HEK293 (cell line): ENCODE measurements around the gene TRPV5.

Experiments used
- CTCF ChIA-PET: fragments of 350-600 bp; formaldehyde crosslinking; extraction: SDS; loops from one replicate; lab custom pipeline; 2021; ENCODE audit warnings: antibody characterized with exemption; lab: Yijun Ruan, JAX
- POLR2A ChIA-PET: fragments of 300-600 bp; formaldehyde crosslinking; extraction: SDS; loops from one replicate; lab custom pipeline; 2020; ENCODE audit warnings: antibody characterized with exemption, inconsistent platforms; lab: Yijun Ruan, JAX
- H3K27ac ChIP-seq: fragments of 200-500 bp; sonication (Bioruptor generic); 2 replicates; pipeline ENCODE4 v1.5.1; 2014; ENCODE audit warnings: low read depth, low read length, control low read depth, inconsistent platforms; ENCODE audit errors: extremely low read depth
- H3K36me3 ChIP-seq, 2 experiments: fragments of 200-500 bp in 1 of 2; sonication (Bioruptor generic) in 1 of 2; 1 replicate in 1 of 2; 2 replicates in 1 of 2; pipeline ENCODE4 v1.5.1; 2014 to 2017; ENCODE audit warnings: inconsistent platforms in 2 of 2, low read length in 2 of 2; ENCODE audit not compliant: control insufficient read depth in 2 of 2, insufficient read depth in 1 of 2
- H3K4me1 ChIP-seq: fragments of 200-500 bp; sonication (Bioruptor generic); 2 replicates; pipeline ENCODE4 v1.5.1; 2014; ENCODE audit warnings: mild to moderate bottlenecking, low read length, inconsistent platforms; ENCODE audit not compliant: control insufficient read depth, insufficient read depth
- H3K4me3 ChIP-seq: 2 replicates; pipeline ENCODE4 v1.5.1; 2011; ENCODE audit warnings: low read depth, mild to moderate bottlenecking, control low read depth, low read length, moderate library complexity
- H3K9me3 ChIP-seq: fragments of 200-500 bp; sonication (Bioruptor generic); 2 replicates; pipeline ENCODE4 v1.5.1; 2014; ENCODE audit warnings: low read depth, low read length, inconsistent platforms; ENCODE audit not compliant: control insufficient read depth, insufficient read depth
- SETDB1 ChIP-seq: IDR thresholded peaks from one replicate; pipeline ENCODE4 v1.6.1; 2017; ENCODE audit warnings: mild to moderate bottlenecking, low read length, moderate library complexity, mixed read lengths; ENCODE audit not compliant: insufficient read length
- SP3 ChIP-seq: fragments of 450-650 bp; formaldehyde crosslinking; IDR thresholded peaks from 2 replicates; pipeline ENCODE4 v1.5.1; 2016; ENCODE audit warnings: missing biosample characterization, missing genetic modification characterization
- TRIM28 ChIP-seq: IDR thresholded peaks from 2 replicates; pipeline ENCODE4 v1.6.1; 2011; ENCODE audit warnings: low read length, control low read depth, borderline replicate concordance
- ZBTB1 ChIP-seq: fragments of 450-650 bp; formaldehyde crosslinking; IDR thresholded peaks from 2 replicates; pipeline ENCODE4 v1.5.1; 2016; ENCODE audit warnings: missing biosample characterization, missing genetic modification characterization
- ZBTB20 ChIP-seq: fragments of 450-650 bp; formaldehyde crosslinking; IDR thresholded peaks from 2 replicates; pipeline ENCODE4 v1.5.1; 2016; ENCODE audit warnings: missing biosample characterization, missing genetic modification characterization
- ZNF114 ChIP-seq: fragments of 450-650 bp; formaldehyde crosslinking; IDR thresholded peaks from 2 replicates; pipeline ENCODE4 v1.5.0; 2017; ENCODE audit warnings: missing biosample characterization, missing genetic modification characterization
- ZNF239 ChIP-seq: fragments of 450-650 bp; formaldehyde crosslinking; IDR thresholded peaks from 2 replicates; pipeline ENCODE4 v1.5.1; 2016; ENCODE audit warnings: missing biosample characterization, missing genetic modification characterization
- ZNF274 ChIP-seq, 2 experiments: fragments of 200-500 bp in 1 of 2; fragments of 450-650 bp in 1 of 2; sonication (Bioruptor generic) in 1 of 2; formaldehyde crosslinking in 1 of 2; IDR thresholded peaks; 2 replicates each; pipeline versions ENCODE4 v1.5.1 to v1.6.1; 2014 to 2016; ENCODE audit warnings: borderline replicate concordance in 1 of 2, inconsistent platforms in 1 of 2, low read length in 1 of 2, missing biosample characterization in 1 of 2, missing genetic modification characterization in 1 of 2
- ZNF292 ChIP-seq: fragments of 450-650 bp; formaldehyde crosslinking; IDR thresholded peaks from 2 replicates; pipeline ENCODE4 v1.5.1; 2016; ENCODE audit warnings: low read depth, missing biosample characterization, missing genetic modification characterization, borderline replicate concordance
- ZNF621 ChIP-seq: fragments of 450-650 bp; formaldehyde crosslinking; IDR thresholded peaks from 2 replicates; pipeline ENCODE4 v1.5.1; 2017; ENCODE audit warnings: missing biosample characterization, missing genetic modification characterization
- ZNF677 ChIP-seq: fragments of 450-650 bp; IDR thresholded peaks from 2 replicates; pipeline ENCODE4 v1.5.0; 2018; ENCODE audit warnings: missing biosample characterization, mild to moderate bottlenecking, missing genetic modification characterization, moderate library complexity
- ZXDB ChIP-seq: fragments of 450-650 bp; formaldehyde crosslinking; IDR thresholded peaks from 2 replicates; pipeline ENCODE4 v1.5.1; 2016; ENCODE audit warnings: missing biosample characterization, missing genetic modification characterization
- TF ChIP-seq, protein P1 (sequence below): fragments of 450-650 bp; formaldehyde crosslinking; conservative IDR thresholded peaks from 2 replicates; pipeline ENCODE4 v1.5.1; 2016; ENCODE audit warnings: low read depth, missing biosample characterization, missing genetic modification characterization

TRPV5 gene

DNA sequence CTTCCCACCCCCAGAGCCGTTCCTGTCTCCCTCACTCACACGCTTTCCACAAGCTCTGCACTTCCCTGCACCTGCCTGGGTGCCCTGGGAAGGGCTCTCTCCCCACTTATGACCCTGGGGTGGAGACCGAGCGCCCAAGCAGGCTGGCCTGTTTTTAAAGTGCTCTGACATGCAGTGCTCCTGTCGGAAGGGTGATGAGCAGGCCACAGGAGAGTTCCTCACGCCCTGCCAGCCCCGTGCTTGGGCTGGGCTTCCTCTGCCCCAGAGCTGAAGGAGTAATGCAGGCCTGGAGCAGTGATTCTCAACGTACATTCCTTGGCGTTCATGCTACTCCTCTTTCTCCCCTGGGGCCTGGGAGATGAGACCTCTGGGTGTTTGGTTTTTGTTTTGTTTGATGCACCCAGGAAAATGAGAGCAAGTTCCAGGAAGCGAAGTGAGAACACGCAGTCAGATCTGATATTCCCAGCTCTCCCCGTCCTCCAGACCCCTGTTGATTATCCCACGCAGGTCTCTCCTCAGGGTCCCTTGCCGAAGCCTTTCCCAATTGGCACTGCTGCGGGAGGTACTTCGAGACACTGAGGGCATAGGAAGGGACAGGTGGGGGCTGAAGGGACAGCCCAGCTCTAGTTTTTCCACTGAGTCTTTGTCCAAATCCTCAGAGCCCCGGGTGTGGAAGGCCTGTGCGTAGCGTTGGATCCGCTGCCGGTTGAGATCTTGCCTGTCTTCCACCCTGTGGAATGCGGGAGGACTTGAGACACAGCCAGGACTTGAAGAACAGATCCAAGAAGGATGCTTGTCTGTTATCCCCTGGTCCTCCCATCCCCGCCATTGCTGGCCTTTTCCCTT, 62.1 kb downstream of the TRPV5 start:
- TF ChIP-seq SP3 (tag by site-specific recombination) (no peak), ZBTB1 (tag by site-specific recombination) (no peak), SETDB1 (no peak), ZXDB (tag by site-specific recombination) (no peak), ZNF292 (tag by site-specific recombination) (no peak)
- TF ChIP-seq, protein P1, sequence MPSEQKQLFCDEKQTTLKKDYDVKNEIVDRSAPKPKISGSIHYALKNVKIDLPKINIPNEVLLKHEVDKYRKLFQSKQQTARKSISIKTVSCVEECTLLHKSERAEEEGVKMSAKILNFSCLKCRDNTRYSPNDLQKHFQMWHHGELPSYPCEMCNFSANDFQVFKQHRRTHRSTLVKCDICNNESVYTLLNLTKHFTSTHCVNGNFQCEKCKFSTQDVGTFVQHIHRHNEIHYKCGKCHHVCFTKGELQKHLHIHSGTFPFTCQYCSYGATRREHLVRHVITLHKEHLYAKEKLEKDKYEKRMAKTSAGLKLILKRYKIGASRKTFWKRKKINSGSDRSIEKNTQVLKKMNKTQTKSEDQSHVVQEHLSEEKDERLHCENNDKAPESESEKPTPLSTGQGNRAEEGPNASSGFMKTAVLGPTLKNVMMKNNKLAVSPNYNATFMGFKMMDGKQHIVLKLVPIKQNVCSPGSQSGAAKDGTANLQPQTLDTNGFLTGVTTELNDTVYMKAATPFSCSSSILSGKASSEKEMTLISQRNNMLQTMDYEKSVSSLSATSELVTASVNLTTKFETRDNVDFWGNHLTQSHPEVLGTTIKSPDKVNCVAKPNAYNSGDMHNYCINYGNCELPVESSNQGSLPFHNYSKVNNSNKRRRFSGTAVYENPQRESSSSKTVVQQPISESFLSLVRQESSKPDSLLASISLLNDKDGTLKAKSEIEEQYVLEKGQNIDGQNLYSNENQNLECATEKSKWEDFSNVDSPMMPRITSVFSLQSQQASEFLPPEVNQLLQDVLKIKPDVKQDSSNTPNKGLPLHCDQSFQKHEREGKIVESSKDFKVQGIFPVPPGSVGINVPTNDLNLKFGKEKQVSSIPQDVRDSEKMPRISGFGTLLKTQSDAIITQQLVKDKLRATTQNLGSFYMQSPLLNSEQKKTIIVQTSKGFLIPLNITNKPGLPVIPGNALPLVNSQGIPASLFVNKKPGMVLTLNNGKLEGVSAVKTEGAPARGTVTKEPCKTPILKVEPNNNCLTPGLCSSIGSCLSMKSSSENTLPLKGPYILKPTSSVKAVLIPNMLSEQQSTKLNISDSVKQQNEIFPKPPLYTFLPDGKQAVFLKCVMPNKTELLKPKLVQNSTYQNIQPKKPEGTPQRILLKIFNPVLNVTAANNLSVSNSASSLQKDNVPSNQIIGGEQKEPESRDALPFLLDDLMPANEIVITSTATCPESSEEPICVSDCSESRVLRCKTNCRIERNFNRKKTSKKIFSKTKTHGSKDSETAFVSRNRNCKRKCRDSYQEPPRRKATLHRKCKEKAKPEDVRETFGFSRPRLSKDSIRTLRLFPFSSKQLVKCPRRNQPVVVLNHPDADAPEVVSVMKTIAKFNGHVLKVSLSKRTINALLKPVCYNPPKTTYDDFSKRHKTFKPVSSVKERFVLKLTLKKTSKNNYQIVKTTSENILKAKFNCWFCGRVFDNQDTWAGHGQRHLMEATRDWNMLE = no peak
- no peak overlapping the region for H3K27ac ChIP-seq
- no peaks in the 10 kb centered on the region for H3K9me3 ChIP-seq
- ChIA-PET POLR2A (no interaction called here), CTCF (interaction anchor here (0.6 to 3.5 kb wide), 9 partner anchors 10 to 343 kb away, joined by 3 to 61 read pairs (median 18); no protein-coding TSS in a partner anchor)
- peaks cover 0 to 17% of the 10 kb centered on the region in 2 experiments; a peak in 1 of 3 replicates for H3K36me3 ChIP-seq
- no peaks in the 10 kb centered on the region for H3K4me1 ChIP-seq
- no peak overlapping the region for H3K4me3 ChIP-seq

DNA sequence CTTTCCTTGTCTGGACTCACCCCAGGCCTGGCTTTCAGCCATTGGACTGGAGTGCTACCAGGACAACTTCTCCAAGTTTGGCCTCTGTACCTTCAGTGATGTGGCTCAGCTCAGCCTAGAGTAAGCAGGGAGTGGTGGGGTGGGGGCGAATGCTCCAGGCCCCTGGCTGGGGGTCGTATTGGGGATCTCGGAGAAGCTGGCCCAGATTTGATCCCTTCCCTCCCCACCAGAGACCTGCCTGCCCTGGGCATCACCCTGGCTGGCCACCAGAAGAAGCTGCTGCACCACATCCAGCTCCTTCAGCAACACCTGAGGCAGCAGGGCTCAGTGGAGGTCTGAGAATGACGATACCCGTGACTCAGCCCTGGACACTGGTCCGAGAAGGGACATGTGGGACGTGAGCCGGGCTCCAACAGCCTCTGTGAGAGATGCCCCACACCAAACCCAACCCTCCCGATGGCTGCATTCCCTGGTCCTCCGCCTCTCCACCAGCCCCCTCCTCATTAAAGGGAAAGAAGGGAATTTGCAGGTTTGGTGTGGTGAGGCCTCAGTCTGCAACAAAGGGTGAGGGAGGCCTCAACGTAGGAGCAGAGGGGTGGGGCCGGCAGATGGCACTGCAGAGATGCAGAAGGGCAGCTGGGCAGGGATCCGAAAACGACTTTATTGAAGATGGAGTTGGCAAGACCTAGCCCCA, 62.8 kb downstream of the TRPV5 start:
- POLR2A ChIA-PET = no interaction called here
- TF ChIP-seq ZNF239 (tag by site-specific recombination) (no peak), ZNF677 (no peak), ZBTB20 (tag by site-specific recombination) (no peak), ZNF114 (tag by site-specific recombination) (no peak), ZNF274 (IDR thresholded peaks at IDR 0.05; ENCODE audit: low read length) (no peak), ZNF274 (tag by site-specific recombination; IDR thresholded peaks at IDR 0.05; ENCODE audit: borderline replicate concordance) (no peak), TRIM28 (no peak)
- no peak overlapping the region for H3K27ac ChIP-seq
- CTCF ChIA-PET = interaction anchor here (0.6 to 3.4 kb wide), 4 partner anchors 10 to 129 kb away, joined by 3 to 26 read pairs (median 14); no protein-coding TSS in a partner anchor
- no peaks in the 10 kb centered on the region for H3K9me3 ChIP-seq
- no peaks in the 10 kb centered on the region for H3K4me1 ChIP-seq
- H3K4me3 ChIP-seq = no peak overlapping the region
- peaks cover 0 to 17% of the 10 kb centered on the region in 2 experiments; a peak in 1 of 3 replicates for H3K36me3 ChIP-seq

DNA sequence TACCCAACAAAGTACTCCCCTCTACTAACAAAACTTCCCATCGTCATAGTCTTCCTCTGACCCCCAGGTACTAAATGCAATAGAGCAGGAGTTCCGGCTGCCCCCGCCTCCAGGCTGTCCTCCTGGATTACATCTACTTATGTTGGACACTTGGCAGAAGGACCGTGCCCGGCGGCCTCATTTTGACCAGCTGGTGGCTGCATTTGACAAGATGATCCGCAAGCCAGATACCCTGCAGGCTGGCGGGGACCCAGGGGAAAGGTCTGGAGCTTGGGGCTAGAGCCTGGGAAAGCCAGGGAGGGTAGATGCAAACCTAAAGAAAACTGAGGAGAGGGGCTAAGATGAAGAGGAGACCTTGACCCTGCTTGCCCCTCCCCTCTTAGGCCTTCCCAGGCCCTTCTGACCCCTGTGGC, 63.4 kb downstream of the TRPV5 start:
- CTCF ChIA-PET = no interaction called here
- Histone ChIP-seq H3K9me3 (no peaks in the 10 kb centered on the region), H3K4me3 (no peak overlapping the region), H3K36me3 (peaks cover 0 to 17% of the 10 kb centered on the region in 2 experiments; a peak in 1 of 3 replicates), H3K4me1 (no peaks in the 10 kb centered on the region), H3K27ac (no peak overlapping the region)
- TF ChIP-seq ZNF621 (tag by site-specific recombination) = no peak
- POLR2A ChIA-PET = no interaction called here
